WERI-Rb-1 (cell line): Measurements from ENCODE around the gene GABBR2.

Source experiments
- DNase-seq: peaks from one replicate; pipeline ENCODE4 v3.0.0-alpha.2; 2020
- H3K27ac ChIP-seq: fragments of 250-450 bp; sonication (Bioruptor Pico); 2 replicates; pipeline ENCODE4 v1.5.1; 2020; ENCODE audit warnings: mild to moderate bottlenecking, moderate library complexity
- H3K27me3 ChIP-seq: fragments of 250-450 bp; sonication (Bioruptor Pico); 2 replicates; pipeline ENCODE4 v1.5.1; 2021; ENCODE audit warnings: mild to moderate bottlenecking, low read depth, moderate library complexity; ENCODE audit not compliant: insufficient read depth, severe bottlenecking
- H3K36me3 ChIP-seq: fragments of 250-450 bp; sonication (Bioruptor Pico); 2 replicates; pipeline ENCODE4 v1.5.1; 2020; ENCODE audit warnings: mild to moderate bottlenecking, moderate library complexity
- H3K4me3 ChIP-seq: 2 replicates; pipeline ENCODE4 v1.5.1; 2011; ENCODE audit warnings: low read depth, mild to moderate bottlenecking, control low read depth, low read length
- H3K9me3 ChIP-seq: fragments of 250-450 bp; sonication (Bioruptor Pico); 2 replicates; pipeline ENCODE4 v1.5.1; 2021; ENCODE audit warnings: mild to moderate bottlenecking, moderate library complexity; ENCODE audit not compliant: severe bottlenecking
- CTCF ChIP-seq: IDR thresholded peaks from 2 replicates; pipeline ENCODE4 v1.5.1; 2011; ENCODE audit warnings: low read depth, mild to moderate bottlenecking, control low read depth, inconsistent platforms, low read length

Gene GABBR2

DNA sequence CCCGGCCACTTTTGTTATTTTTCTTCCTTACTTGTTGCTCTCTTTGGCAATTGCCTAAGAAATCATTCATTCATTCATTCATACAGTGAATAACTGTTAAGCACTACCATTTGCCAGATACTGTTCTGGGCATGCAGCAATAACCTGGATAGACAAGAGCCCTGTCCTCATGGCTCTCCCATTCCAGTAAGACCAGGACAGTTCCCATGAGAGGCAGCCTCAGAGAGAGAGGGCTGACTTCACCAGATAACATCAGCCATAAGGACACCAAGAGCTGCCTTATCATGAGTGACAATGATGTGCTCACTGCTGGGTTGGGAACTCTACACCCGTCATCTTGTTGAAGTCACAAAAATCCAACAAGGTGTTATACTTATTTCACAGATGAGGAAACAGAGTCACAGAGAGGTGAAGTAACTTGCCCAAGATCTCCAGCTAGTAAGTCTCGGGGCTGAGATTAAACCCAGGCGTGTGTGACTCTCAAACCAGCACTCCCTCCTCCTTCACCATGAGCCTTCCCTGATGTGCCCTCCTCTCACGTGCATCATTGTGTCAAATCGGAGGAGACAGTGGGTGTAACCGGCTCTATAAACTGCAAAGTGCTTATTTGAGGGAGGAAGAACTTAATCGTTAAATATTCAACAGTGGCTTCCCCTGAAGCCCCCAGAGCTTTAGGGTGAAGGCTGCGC is 392.1 kb downstream of the GABBR2 start:
- no peak for TF ChIP-seq CTCF
- Histone ChIP-seq H3K9me3 (peaks cover 6% of the 10 kb centered on the region), H3K4me3 (peak overlapping the region; percentile 2; the same call in 1 of the 2 replicates), H3K27ac (peak overlapping the region; percentile 95), H3K36me3 (no peaks in the 10 kb centered on the region), H3K27me3 (no peaks in the 10 kb centered on the region)
- peak; percentile 83 for DNase-seq

- Histone ChIP-seq H3K36me3 (peaks cover 8% of the 10 kb centered on the region), H3K27me3 (no peaks in the 10 kb centered on the region), H3K4me3 (no peak overlapping the region), H3K9me3 (peaks cover 3% of the 10 kb centered on the region), H3K27ac (peak overlapping the region; percentile 95)
- DNase-seq = peak; percentile 98
- TF ChIP-seq CTCF = peak; percentile 98
Measured at GRCh38 chr9:98315551-98316060, 393.1 kb downstream of the GABBR2 start.

GRCh38 chr9:98315067-98315453 is 393.7 kb downstream of the GABBR2 start:
- Histone ChIP-seq H3K36me3 (peaks cover 12% of the 10 kb centered on the region), H3K27me3 (no peaks in the 10 kb centered on the region), H3K27ac (peak overlapping the region; percentile 1), H3K9me3 (peaks cover 3% of the 10 kb centered on the region), H3K4me3 (no peak overlapping the region)
- TF ChIP-seq CTCF = no peak
- no peak for DNase-seq

- TF ChIP-seq CTCF = no peak
- H3K27ac ChIP-seq = peak overlapping the region; percentile 1
Measured at GRCh38 chr9:98314381-98315066, 394.2 kb downstream of the GABBR2 start.

GRCh38 chr9:98312365-98312764 is 396.4 kb downstream of the GABBR2 start:
- Histone ChIP-seq H3K27ac (no peak overlapping the region), H3K36me3 (peaks cover 33% of the 10 kb centered on the region), H3K27me3 (no peaks in the 10 kb centered on the region), H3K4me3 (no peak overlapping the region), H3K9me3 (peaks cover 3% of the 10 kb centered on the region)
- no peak for TF ChIP-seq CTCF
- no peak for DNase-seq

More at GRCh38 chr9:98314381-98315066, 394.2 kb downstream of the GABBR2 start:
- Histone ChIP-seq H3K27me3 (no peaks in the 10 kb centered on the region), H3K36me3 (peaks cover 16% of the 10 kb centered on the region), H3K9me3 (peaks cover 3% of the 10 kb centered on the region), H3K4me3 (no peak overlapping the region)
- no peak for DNase-seq
